SHP77 treated with DMSO at 0.1 percent for 48 hours (cell line): ENCODE results near the gene PRR23B.

Source experiments
- DNase-seq: peaks from one replicate; lab custom pipeline; 2025; lab: John Stamatoyannopoulos, UW

The PRR23B gene

GRCh38 chr3:138974462-138974861, 46.3 kb downstream of the PRR23B start:
- DNase-seq = no peak

- no peak for DNase-seq
Observed at GRCh38 chr3:138972941-138973340, 47.8 kb downstream of the PRR23B start.

GRCh38 chr3:138971766-138972320, 48.9 kb downstream of the PRR23B start:
- no peak for DNase-seq
